Neural crest cell (in vitro differentiated cells): Measurements from ENCODE around the gene DENND2D. TPM values are rescaled to one million over a fixed set of nuclear protein-coding genes. Genes with fewer than 3 reads are reported as not detected.
"Not testable (repeated sequence)": the region's sequence is repeated elsewhere in the genome, so short reads cannot be mapped to it uniquely, and the experiment has no call there.

Experiments used
- DNase-seq: peaks from one replicate; pipeline ENCODE4 v3.0.0; 2021; ENCODE audit warnings: low read depth, mixed read lengths, low spot score
- H3K27ac Mint-ChIP-seq: one replicate; pipeline ENCODE4 v1.8.0; 2021; ENCODE audit warnings: mild to moderate bottlenecking, mixed read lengths; ENCODE audit not compliant: unreplicated experiment
- H3K27me3 Mint-ChIP-seq: 2 replicates; pipeline ENCODE4 v1.8.0; 2021; ENCODE audit warnings: low read depth, mild to moderate bottlenecking, mixed read lengths
- H3K36me3 Mint-ChIP-seq: 2 replicates; pipeline ENCODE4 v1.8.0; 2021; ENCODE audit warnings: low read depth, mild to moderate bottlenecking, mixed read lengths
- H3K4me1 Mint-ChIP-seq: 2 replicates; pipeline ENCODE4 v1.8.0; 2021; ENCODE audit warnings: mixed read lengths
- H3K4me3 Mint-ChIP-seq: one replicate; pipeline ENCODE4 v1.8.0; 2021; ENCODE audit warnings: mild to moderate bottlenecking, mixed read lengths
- H3K9me3 Mint-ChIP-seq: 2 replicates; pipeline ENCODE4 v1.8.0; 2021; ENCODE audit warnings: mixed read lengths
- CTCF ChIP-seq: fragments of 200-600 bp; sonication (generic); conservative IDR thresholded peaks from 2 replicates; pipeline ENCODE4 v1.5.0; 2021; ENCODE audit warnings: antibody characterized with exemption, mild to moderate bottlenecking
- total RNA-seq: library from RNA; stranded (reverse); gene quantifications from 2 replicates; pipeline ENCODE4 v1.2.1, GENCODE V29; 2021

DENND2D gene
- total RNA-seq, 1 donor from 2014 or later: not detected

- H3K4me3 Mint-ChIP-seq: no peak overlapping the region
- DNase-seq: no peak
- peaks cover 2% of the 10 kb centered on the region for H3K9me3 Mint-ChIP-seq
Measured at GRCh38 chr1:111216751-111217150, 16.3 kb upstream of the DENND2D start.

GRCh38 chr1:111215285-111215684 is 14.8 kb upstream of the DENND2D start:
- DNase-seq, H3K9me3 Mint-ChIP-seq, H3K4me3 Mint-ChIP-seq, H3K27me3 Mint-ChIP-seq, H3K36me3 Mint-ChIP-seq, H3K27ac Mint-ChIP-seq: not testable (repeated sequence)
- peaks cover 12% of the 10 kb centered on the region for H3K4me1 Mint-ChIP-seq

More at GRCh38 chr1:111216751-111217150, 16.3 kb upstream of the DENND2D start:
- Mint-ChIP-seq H3K4me1 (peaks cover 16% of the 10 kb centered on the region), H3K27me3 (no peaks in the 10 kb centered on the region), H3K36me3 (no peaks in the 10 kb centered on the region), H3K27ac (no peak overlapping the region)
- TF ChIP-seq CTCF: no peak

- no peaks in the 10 kb centered on the region for H3K27me3 Mint-ChIP-seq
- DNase-seq: no peak
- no peak for TF ChIP-seq CTCF
- H3K36me3 Mint-ChIP-seq: no peaks in the 10 kb centered on the region
- H3K4me3 Mint-ChIP-seq: no peak overlapping the region
- H3K9me3 Mint-ChIP-seq: peaks cover 2% of the 10 kb centered on the region
- H3K27ac Mint-ChIP-seq: no peak overlapping the region
- peaks cover 8% of the 10 kb centered on the region for H3K4me1 Mint-ChIP-seq
Measured at GRCh38 chr1:111214884-111215283, 14.4 kb upstream of the DENND2D start.

GRCh38 chr1:111214074-111214801 is 13.8 kb upstream of the DENND2D start:
- peaks cover 2% of the 10 kb centered on the region for H3K4me1 Mint-ChIP-seq
- H3K36me3 Mint-ChIP-seq: no peaks in the 10 kb centered on the region
- DNase-seq: no peak
- no peak overlapping the region for H3K4me3 Mint-ChIP-seq
- H3K27ac Mint-ChIP-seq: no peak overlapping the region
- H3K27me3 Mint-ChIP-seq: no peaks in the 10 kb centered on the region
- no peak for TF ChIP-seq CTCF
- H3K9me3 Mint-ChIP-seq: no peaks in the 10 kb centered on the region

GRCh38 chr1:111213412-111213811 is 13.0 kb upstream of the DENND2D start:
- no peak for TF ChIP-seq CTCF
- no peaks in the 10 kb centered on the region for H3K4me1 Mint-ChIP-seq
- no peaks in the 10 kb centered on the region for H3K36me3 Mint-ChIP-seq
- no peak overlapping the region for H3K4me3 Mint-ChIP-seq
- no peak overlapping the region for H3K27ac Mint-ChIP-seq
- no peaks in the 10 kb centered on the region for H3K9me3 Mint-ChIP-seq
- no peaks in the 10 kb centered on the region for H3K27me3 Mint-ChIP-seq
- DNase-seq: no peak

- Mint-ChIP-seq H3K9me3 (no peaks in the 10 kb centered on the region), H3K4me1 (no peaks in the 10 kb centered on the region), H3K27ac (no peak overlapping the region), H3K27me3 (no peaks in the 10 kb centered on the region), H3K4me3 (no peak overlapping the region), H3K36me3 (no peaks in the 10 kb centered on the region)
- no peak for DNase-seq
- TF ChIP-seq CTCF: no peak
Measured at GRCh38 chr1:111212634-111213335, 12.3 kb upstream of the DENND2D start.
